HFF-Myc (cell line): ENCODE measurements around the gene MRFAP1L1.

ENCODE experiments used
- DNase-seq: peaks from one replicate; pipeline ENCODE4 v3.0.0-alpha.2; 2011; ENCODE audit warnings: low read depth; ENCODE audit errors: extremely low read depth
- H3K4me3 ChIP-seq: replicated peaks from 2 replicates; pipeline ENCODE4 v1.5.1; 2011; ENCODE audit warnings: low read depth, mild to moderate bottlenecking, control low read depth, low read length
- TF ChIP-seq, protein P1 (sequence below): IDR thresholded peaks from 2 replicates; pipeline ENCODE4 v1.5.1; 2012; ENCODE audit warnings: mild to moderate bottlenecking, low read depth, low read length, control low read depth; ENCODE audit errors: missing control alignments

Gene MRFAP1L1

DNA sequence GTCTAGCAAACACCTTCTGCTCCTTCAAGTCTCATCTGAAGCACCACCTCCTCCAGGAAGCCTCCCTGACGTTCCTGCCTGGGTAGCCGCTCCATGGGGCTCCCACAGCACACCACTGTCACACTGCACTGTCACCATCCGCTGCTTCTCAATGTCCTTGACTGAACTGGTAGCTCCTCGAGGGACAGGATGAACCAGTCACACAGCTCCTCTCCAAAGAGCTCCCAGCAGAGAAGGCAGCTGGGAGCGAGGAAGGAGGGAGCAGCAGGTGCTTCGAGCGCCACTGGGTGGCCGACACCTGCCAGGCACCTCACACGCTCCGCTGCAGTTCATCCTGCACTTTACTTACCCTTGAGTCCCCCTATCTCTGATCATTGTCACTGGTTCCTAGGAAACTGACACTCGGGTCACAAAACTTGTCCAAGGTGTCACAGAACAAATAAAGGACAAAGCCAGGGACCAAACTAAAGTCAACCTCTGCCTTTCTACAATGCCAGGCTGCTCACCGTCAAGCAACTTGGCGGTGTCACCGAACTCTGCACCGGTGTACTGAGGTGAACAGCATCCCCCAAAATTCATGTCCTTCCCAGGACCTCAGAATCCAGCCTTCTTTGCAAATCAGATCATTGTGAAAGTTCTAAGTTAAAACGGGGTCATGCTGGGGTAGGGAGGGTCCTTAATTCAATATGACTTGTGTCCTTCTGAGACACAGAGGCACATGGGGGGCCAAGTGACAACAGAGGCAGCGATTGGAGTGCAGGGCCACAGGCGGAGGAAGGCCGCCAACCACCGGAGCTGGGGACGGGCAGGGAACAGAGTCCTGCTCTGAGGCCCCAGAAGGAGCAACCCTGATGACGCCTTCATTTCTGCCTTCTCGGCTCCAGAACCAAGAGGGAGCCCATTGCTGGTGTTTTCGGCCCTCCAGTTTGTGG is 21.5 kb downstream of the MRFAP1L1 start:
- no peak overlapping the region for H3K4me3 ChIP-seq
- TF ChIP-seq, protein P1, sequence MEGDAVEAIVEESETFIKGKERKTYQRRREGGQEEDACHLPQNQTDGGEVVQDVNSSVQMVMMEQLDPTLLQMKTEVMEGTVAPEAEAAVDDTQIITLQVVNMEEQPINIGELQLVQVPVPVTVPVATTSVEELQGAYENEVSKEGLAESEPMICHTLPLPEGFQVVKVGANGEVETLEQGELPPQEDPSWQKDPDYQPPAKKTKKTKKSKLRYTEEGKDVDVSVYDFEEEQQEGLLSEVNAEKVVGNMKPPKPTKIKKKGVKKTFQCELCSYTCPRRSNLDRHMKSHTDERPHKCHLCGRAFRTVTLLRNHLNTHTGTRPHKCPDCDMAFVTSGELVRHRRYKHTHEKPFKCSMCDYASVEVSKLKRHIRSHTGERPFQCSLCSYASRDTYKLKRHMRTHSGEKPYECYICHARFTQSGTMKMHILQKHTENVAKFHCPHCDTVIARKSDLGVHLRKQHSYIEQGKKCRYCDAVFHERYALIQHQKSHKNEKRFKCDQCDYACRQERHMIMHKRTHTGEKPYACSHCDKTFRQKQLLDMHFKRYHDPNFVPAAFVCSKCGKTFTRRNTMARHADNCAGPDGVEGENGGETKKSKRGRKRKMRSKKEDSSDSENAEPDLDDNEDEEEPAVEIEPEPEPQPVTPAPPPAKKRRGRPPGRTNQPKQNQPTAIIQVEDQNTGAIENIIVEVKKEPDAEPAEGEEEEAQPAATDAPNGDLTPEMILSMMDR: no peak
- no peak for DNase-seq

DNA sequence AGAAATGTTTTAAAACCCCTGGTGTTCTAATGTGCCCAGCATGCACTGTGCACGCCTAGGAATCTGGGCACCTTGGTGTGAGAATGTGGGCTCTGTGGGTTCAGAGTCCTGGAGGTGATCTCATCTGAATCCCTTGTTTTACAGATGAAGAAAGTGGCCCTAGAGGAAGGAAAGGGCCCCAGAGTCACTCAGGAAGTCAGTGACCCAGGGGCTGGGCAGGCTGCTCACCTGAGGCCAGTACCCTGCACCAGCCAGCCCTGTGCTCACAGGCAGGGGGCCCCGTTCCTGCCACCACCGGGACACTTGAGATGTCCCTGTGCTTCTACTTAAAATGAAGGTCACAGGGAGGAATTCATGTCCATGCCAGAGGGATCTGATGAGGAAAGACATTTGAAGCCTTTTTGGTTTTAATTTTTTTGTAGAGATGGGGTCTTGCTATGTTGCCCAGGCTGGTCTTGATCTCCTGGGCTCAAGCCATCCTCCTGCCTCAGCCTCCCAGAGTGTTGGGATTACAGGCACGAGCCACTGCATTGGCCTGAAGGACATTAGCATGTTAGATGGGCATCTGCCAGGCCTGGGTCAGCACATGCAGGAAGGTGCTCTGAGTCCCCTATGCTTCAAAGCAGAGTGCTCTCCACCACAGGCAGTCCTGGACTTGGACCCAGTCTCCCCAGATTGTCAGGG is 23.4 kb downstream of the MRFAP1L1 start:
- TF ChIP-seq, protein P1: no peak
- no peak for DNase-seq
- H3K4me3 ChIP-seq: no peak overlapping the region

DNA sequence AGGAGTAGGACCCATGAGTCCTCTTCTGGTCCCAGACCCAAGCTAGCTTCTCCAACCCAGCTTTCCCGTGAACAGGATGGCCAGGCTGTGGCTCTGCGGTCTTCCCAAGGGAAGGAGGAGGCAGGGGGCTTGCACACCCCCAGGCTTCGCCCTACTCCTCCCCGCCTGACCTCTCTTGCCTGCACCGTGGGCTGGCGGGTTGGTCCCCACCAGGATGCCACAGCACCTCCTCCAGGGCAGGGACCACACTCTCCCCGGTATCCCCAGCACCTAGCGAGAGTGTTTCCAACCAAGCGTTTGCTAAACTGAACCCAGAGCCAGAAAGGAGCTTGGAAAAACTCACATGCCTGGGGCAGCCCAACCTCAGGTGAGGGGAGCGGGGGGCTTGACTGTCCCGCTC is 25.0 kb downstream of the MRFAP1L1 start:
- DNase-seq: no peak
- no peak overlapping the region for H3K4me3 ChIP-seq
- TF ChIP-seq, protein P1: no peak

DNA sequence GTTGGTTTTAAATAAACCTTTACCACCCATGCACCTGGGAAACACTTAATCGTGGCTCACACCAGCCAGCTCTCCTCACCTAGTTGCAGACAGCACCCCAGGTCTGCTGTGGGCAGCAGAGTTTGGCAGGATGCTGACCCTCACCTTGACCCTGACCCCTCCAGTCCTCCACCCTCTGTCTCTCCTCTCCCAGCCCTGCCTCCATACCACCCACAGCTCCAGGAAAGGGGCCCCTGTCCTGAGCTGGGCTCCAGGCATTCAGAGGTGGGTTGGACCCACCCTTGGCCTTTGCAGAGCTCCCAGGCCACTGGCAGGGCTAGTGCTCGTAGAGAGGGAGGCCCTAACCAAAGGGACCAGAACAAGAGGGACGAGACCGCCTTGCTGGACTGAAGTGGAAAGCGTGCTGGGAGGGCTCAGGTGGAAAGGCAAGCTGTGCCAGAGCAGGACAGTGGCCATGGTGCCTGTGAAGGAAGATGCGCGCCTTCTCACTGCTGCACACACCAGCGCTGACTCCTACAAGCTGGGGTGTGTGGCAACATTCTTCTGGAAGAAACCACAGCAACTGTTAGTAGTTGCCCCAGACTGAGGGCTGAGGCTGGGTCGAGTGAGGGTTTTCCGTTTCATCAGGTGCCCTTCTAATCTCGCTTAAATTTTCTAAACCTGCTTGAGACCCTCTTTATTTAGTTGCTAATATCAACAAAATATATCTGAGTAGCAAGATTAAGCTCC is 26.6 kb downstream of the MRFAP1L1 start:
- H3K4me3 ChIP-seq: no peak overlapping the region
- no peak for DNase-seq
- TF ChIP-seq, protein P1: no peak

DNA sequence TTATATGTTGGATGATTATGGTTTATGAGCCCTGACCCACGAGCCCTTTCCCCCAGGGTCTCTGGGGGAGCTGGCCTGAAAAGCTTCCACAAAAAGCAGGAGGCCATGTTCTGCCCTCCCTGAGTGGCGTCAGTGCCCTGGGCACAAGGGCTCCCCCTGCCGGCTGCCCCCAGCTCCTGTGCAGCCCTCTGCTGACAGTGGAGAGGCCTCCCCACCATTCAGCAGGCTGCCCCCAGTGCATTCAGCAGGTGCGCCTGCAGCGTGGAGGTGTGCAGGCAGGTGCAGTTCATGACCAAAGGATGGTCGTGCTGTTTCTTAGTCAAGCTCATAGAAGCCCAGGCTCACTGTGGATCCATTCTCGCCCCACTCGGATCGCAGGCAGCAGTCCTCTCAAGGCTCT is 28.5 kb downstream of the MRFAP1L1 start:
- TF ChIP-seq, protein P1: peak; percentile 22
- DNase-seq: no peak
- no peak overlapping the region for H3K4me3 ChIP-seq

DNA sequence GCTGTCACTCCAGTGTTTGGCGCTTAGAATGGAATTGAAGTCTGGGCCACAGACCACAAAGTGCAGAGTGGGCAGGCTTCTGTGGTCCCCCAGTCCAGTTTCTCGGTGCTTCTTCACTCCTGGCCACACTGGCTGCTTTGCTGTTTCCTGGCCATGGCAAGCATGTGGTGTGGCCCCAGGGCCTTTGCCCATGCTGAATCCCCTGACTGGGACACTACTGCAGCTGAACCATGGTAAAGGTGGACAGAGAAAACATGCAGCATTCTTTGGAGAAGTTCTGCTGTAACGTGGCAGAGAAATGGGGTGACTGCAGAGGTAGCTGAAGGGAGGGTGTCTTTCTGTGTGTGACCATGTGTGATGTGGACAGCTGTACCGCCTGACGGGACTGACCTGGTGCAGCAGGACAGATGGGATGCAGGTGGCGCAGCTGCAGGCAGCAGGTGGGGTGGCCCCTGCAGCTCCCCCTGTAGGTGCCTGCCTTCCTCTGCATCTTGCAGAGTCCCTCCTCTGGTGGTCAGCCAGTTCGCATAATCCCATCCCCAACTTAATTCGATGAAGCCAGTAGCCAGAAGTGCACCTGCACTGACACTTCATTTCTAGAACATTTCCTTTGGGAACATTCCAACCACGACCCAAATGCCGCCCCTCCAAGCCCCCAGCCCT is 29.2 kb downstream of the MRFAP1L1 start:
- TF ChIP-seq, protein P1: peak; percentile 40
- no peak overlapping the region for H3K4me3 ChIP-seq
- DNase-seq: no peak
